Activated CD4-positive, alpha-beta T cell treated with anti-CD3 and anti-CD28 coated beads, Interleukin-2, Interleukin-6, amounts not matched to agents 100 ng/mL and 50 ng/mL, durations not matched to agents 16 hours and 8 hours (primary cell): Measurements from ENCODE around the gene TIMP2.

Experiments
- DNase-seq: peaks from one replicate; pipeline ENCODE4 v3.0.0-alpha.2; 2020

Gene TIMP2

DNA sequence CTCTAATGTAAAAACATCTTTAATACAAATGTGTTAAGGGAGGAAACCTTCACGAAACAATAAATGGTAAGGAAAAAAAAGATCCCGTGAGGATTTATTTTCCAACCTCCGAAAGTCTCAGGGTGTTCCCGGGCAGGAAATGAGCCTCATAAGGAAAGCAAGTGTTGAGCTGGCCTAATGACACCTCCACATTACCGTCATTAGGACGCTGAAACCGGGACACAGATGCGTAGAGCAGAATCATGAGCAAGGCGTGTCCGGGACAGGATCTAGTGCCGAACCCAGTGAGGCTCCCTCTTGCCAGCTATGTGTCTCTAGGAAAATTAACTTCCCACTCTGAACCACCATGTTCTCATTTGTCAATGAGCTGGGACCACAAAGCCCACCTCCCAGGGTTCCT is 120.4 kb downstream of the TIMP2 start:
- peak; percentile 71 for DNase-seq

DNA sequence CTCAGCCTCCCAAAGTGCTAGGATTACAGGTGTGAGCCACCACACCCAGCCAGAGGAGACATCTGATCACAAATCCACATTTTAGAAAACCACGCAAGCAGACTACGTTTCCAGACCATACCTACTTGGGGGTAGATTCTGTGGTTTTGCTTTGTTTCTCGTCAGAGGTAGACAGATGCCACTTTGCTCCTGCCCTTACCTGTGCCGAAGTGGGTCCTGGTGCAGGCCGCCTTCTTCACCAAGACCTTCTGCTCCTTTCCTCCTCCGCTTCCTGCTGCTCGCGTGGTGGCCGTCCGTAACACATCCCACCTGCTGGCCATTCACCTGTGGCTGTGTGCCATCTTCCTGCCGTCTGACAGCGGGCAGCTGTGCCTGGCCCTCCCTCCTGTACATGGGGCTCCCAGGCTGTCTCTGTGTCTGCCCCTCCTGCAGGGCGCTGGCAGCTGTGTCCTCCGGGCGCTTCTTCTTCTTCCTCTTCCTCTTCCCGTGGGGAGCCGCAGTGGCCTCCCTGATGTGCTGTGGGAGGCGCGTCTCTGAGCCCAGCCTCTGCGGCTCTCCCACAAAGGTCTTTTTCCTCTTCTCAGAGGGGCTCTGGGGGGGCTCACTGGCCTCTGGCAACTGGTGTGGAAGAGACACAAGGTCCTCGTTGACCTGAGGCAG is 121.9 kb downstream of the TIMP2 start:
- no peak for DNase-seq
